HCT116 (cell line): ENCODE results near the gene POFUT2. TPM values are rescaled to one million over a fixed set of nuclear protein-coding genes. Genes with fewer than 3 reads are reported as not detected.
"Not testable (repeated sequence)": the region's sequence is repeated elsewhere in the genome, so short reads cannot be mapped to it uniquely, and the experiment has no call there.

Experiments
- ATAC-seq: fragments of 200-7000 bp; cut with Tn5 transposase; 2 replicates; pipeline ENCODE4 v1.9.1; 2020; ENCODE audit warnings: mild to moderate bottlenecking, moderate library complexity
- BruUV-seq: library from RNA; stranded (reverse); fragments of 400-500 nt; replicated peaks from 2 replicates; lab custom pipeline; 2021; lab: Mats Ljungman, UMichigan
- CTCF ChIA-PET: fragments of 300-600 bp; sonication (Branson Sonifier 250); formaldehyde crosslinking; loops from one replicate; lab custom pipeline; 2021; ENCODE audit warnings: antibody characterized with exemption; lab: Charles Lee
- POLR2A ChIA-PET: fragments of 300-600, 350-600 bp; sonication (Branson Sonifier 250); formaldehyde crosslinking; loops from one replicate; lab custom pipeline; 2021; ENCODE audit warnings: antibody characterized with exemption; lab: Charles Lee
- RAD21 ChIA-PET, 2 experiments: fragments of 300-600 bp; sonication (Branson Sonifier 250); formaldehyde crosslinking; loops; one replicate each; lab custom pipeline; 2023; ENCODE audit warnings: low total read pairs in 2 of 2; ENCODE audit not compliant: uncharacterized antibody in 2 of 2, unreplicated experiment in 2 of 2, low non-redundant PET in 1 of 2; lab: Charles Lee
- DNase-seq: peaks from one replicate; pipeline ENCODE4 v3.0.0-alpha.2; 2010; ENCODE audit warnings: low read depth, low spot score
- H2AFZ ChIP-seq: fragments of 200-600 bp; shearing (Covaris generic), sonication (generic); 2 replicates; pipeline ENCODE4 v1.6.1; 2017; ENCODE audit warnings: low read depth, mixed run types, mixed read lengths, antibody characterized with exemption, low read length; ENCODE audit not compliant: poor library complexity, severe bottlenecking
- H3K27ac ChIP-seq: 2 replicates; pipeline ENCODE4 v1.5.1; 2012; ENCODE audit warnings: low read depth, low read length
- H3K27me3 ChIP-seq: fragments of 200-600 bp; sonication (generic); 2 replicates; pipeline ENCODE4 v1.6.1; 2016; ENCODE audit warnings: mixed run types, low read length, mixed read lengths; ENCODE audit not compliant: insufficient read depth
- H3K36me3 ChIP-seq, 2 experiments: fragments of 200-500 bp in 1 of 2; fragments of 200-600 bp in 1 of 2; sonication (Bioruptor generic) in 1 of 2; sonication (generic) in 1 of 2; 2 replicates each; pipeline versions ENCODE4 v1.5.1 to v1.6.1; 2014 to 2016; ENCODE audit warnings: low read length in 2 of 2, inconsistent platforms in 1 of 2, mixed read lengths in 1 of 2, mixed run types in 1 of 2; ENCODE audit not compliant: insufficient read depth in 2 of 2, control insufficient read depth in 1 of 2
- H3K4me1 ChIP-seq, 2 experiments: fragments of 200-600 bp in 1 of 2; sonication (generic) in 1 of 2; 2 replicates each; pipeline versions ENCODE4 v1.5.1 to v1.6.1; 2012 to 2017; ENCODE audit warnings: low read length in 2 of 2, inconsistent platforms in 1 of 2, mild to moderate bottlenecking in 1 of 2, mixed read lengths in 1 of 2, mixed run types in 1 of 2, moderate library complexity in 1 of 2; ENCODE audit not compliant: insufficient read depth in 2 of 2, control insufficient read depth in 1 of 2
- H3K4me2 ChIP-seq: fragments of 200-600 bp; sonication (generic); 2 replicates; pipeline ENCODE4 v1.6.1; 2017; ENCODE audit warnings: mixed run types, low read length, mixed read lengths
- H3K4me3 ChIP-seq, 2 experiments: fragments of 200-600 bp in 1 of 2; sonication (generic) in 1 of 2; replicated peaks in 1 of 2; 2 replicates each; pipeline ENCODE4 v1.5.1; 2011 to 2016; ENCODE audit warnings: low read length in 2 of 2, control low read depth in 1 of 2, low read depth in 1 of 2, mild to moderate bottlenecking in 1 of 2, mixed read lengths in 1 of 2, mixed run types in 1 of 2
- H3K79me2 ChIP-seq: fragments of 200-600 bp; sonication (generic); 2 replicates; pipeline ENCODE4 v1.6.1; 2017; ENCODE audit warnings: mild to moderate bottlenecking, mixed run types, low read length, moderate library complexity, mixed read lengths; ENCODE audit not compliant: insufficient read depth
- H3K9ac ChIP-seq: fragments of 200-600 bp; sonication (generic); 2 replicates; pipeline ENCODE4 v1.6.1; 2016; ENCODE audit warnings: low read length, mixed read lengths
- H3K9me2 ChIP-seq: fragments of 200-600 bp; sonication (generic), shearing (Covaris generic); 2 replicates; pipeline ENCODE4 v1.6.1; 2017; ENCODE audit warnings: mixed run types, mild to moderate bottlenecking, moderate library complexity; ENCODE audit not compliant: insufficient read depth
- H3K9me3 ChIP-seq, 2 experiments: fragments of 200-500 bp in 1 of 2; fragments of 200-600 bp in 1 of 2; sonication (Bioruptor generic) in 1 of 2; sonication (generic) in 1 of 2; 2 replicates each; pipeline ENCODE4 v1.6.1; 2014 to 2017; ENCODE audit warnings: low read length in 2 of 2, mixed read lengths in 2 of 2, inconsistent platforms in 1 of 2, low read depth in 1 of 2, mild to moderate bottlenecking in 1 of 2, mixed run types in 1 of 2, moderate library complexity in 1 of 2; ENCODE audit not compliant: control insufficient read depth in 1 of 2, insufficient read depth in 1 of 2
- H4K20me1 ChIP-seq: fragments of 200-600 bp; sonication (generic), shearing (Covaris generic); 2 replicates; pipeline ENCODE4 v1.6.1; 2017; ENCODE audit warnings: mixed run types, mild to moderate bottlenecking, moderate library complexity; ENCODE audit not compliant: insufficient read depth
- CBX3 ChIP-seq: IDR thresholded peaks from 2 replicates; pipeline ENCODE4 v1.6.1; 2012; ENCODE audit warnings: low read depth
- EGR1 ChIP-seq: IDR thresholded peaks from 2 replicates; pipeline ENCODE4 v1.6.1; 2012; ENCODE audit warnings: low read depth
- ELF1 ChIP-seq: IDR thresholded peaks from 2 replicates; pipeline ENCODE4 v1.6.1; 2012; ENCODE audit warnings: low read depth, borderline replicate concordance
- EZH2 ChIP-seq: fragments of 200-600 bp; sonication (generic); IDR thresholded peaks from 2 replicates; pipeline ENCODE4 v1.6.1; 2017; ENCODE audit warnings: antibody characterized with exemption, mixed run types
- EZH2phosphoT487 ChIP-seq: fragments of 200-600 bp; IDR thresholded peaks from 2 replicates; pipeline ENCODE4 v1.6.1; 2018; ENCODE audit warnings: antibody characterized with exemption, borderline replicate concordance
- POLR2AphosphoS5 ChIP-seq: IDR thresholded peaks from 2 replicates; pipeline ENCODE4 v1.6.1; 2011; ENCODE audit warnings: mild to moderate bottlenecking, low read depth, low read length, moderate library complexity
- SIN3A ChIP-seq: IDR thresholded peaks from 2 replicates; pipeline ENCODE4 v1.6.1; 2012; ENCODE audit warnings: low read depth
- SP1 ChIP-seq: IDR thresholded peaks from 2 replicates; pipeline ENCODE4 v1.6.1; 2012; ENCODE audit warnings: low read depth
- SRF ChIP-seq: IDR thresholded peaks from 2 replicates; pipeline ENCODE4 v1.6.1; 2012; ENCODE audit warnings: low read depth
- ZNF274 ChIP-seq: fragments of 200-500 bp; sonication (Bioruptor generic); IDR thresholded peaks from 2 replicates; pipeline ENCODE4 v1.6.1; 2014; ENCODE audit warnings: mild to moderate bottlenecking, low read depth, low read length, inconsistent platforms
- intact Hi-C: fragments of 100-400 bp; cut with micrococcal nuclease; formaldehyde crosslinking; loops from 2 replicates; pipeline ENCODE4 v1.10.0; 2022
- total RNA-seq: library from RNA; stranded (reverse); gene quantifications from one replicate; pipeline ENCODE4 v1.2.1, GENCODE V29; 2021; ENCODE audit not compliant: unreplicated experiment
- TF ChIP-seq, protein P1 (sequence below): IDR thresholded peaks from 2 replicates; pipeline ENCODE4 v1.6.1; 2012; ENCODE audit warnings: low read depth
- TF ChIP-seq, protein P2 (sequence below): IDR thresholded peaks from 2 replicates; pipeline ENCODE4 v1.6.1; 2012
- TF ChIP-seq, protein P3 (sequence below): IDR thresholded peaks from 2 replicates; pipeline ENCODE4 v1.6.1; 2012

The POFUT2 gene
- total RNA-seq, 1 experiment from 2014 or later: 20.5 TPM

DNA sequence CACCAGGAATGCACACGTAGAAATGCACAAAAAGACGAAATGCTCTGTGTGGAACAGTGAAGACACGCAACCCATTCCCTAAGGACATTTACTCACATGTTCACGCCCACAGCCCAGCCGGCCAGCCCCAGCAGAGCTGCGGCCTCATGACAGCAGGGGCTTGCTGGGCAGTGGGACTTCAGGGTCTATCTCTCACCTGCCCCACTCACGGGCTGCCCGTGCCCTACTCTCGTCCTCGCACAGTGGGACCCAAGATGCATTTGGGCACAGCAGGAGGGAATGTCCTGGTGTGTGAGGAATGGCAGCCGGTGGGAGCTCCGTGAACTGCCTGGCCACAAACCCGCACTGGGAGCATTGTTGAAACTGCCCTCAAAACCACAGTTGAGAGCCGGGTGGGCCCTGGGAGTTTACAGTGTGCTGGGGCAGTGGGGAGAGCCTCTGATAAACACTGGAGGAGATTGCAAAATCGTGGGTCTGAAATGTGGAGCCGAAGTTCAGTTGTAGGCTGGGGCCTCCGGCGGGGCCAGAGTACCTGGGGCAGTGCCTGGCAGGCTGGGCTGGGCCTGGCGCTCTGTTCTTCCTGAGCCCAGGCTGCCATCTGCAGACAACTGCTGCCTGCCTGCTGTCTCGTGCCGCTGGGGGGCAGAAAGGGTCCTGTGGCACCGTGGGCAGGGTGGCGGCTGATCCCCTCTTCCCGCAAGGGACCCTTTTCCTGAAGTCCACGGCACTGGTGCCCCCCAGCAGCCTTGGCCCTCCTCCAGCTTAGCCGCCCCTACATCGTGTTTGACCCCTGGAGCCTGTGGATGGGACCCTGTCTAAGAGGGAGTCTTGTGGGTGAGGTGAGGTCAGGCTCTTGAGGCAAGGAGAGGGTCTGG lies 20.7 kb upstream of the POFUT2 start:
- TF ChIP-seq POLR2AphosphoS5: no peak
- TF ChIP-seq, protein P1, sequence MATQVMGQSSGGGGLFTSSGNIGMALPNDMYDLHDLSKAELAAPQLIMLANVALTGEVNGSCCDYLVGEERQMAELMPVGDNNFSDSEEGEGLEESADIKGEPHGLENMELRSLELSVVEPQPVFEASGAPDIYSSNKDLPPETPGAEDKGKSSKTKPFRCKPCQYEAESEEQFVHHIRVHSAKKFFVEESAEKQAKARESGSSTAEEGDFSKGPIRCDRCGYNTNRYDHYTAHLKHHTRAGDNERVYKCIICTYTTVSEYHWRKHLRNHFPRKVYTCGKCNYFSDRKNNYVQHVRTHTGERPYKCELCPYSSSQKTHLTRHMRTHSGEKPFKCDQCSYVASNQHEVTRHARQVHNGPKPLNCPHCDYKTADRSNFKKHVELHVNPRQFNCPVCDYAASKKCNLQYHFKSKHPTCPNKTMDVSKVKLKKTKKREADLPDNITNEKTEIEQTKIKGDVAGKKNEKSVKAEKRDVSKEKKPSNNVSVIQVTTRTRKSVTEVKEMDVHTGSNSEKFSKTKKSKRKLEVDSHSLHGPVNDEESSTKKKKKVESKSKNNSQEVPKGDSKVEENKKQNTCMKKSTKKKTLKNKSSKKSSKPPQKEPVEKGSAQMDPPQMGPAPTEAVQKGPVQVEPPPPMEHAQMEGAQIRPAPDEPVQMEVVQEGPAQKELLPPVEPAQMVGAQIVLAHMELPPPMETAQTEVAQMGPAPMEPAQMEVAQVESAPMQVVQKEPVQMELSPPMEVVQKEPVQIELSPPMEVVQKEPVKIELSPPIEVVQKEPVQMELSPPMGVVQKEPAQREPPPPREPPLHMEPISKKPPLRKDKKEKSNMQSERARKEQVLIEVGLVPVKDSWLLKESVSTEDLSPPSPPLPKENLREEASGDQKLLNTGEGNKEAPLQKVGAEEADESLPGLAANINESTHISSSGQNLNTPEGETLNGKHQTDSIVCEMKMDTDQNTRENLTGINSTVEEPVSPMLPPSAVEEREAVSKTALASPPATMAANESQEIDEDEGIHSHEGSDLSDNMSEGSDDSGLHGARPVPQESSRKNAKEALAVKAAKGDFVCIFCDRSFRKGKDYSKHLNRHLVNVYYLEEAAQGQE: no peak
- no peak for TF ChIP-seq EZH2phosphoT487
- no peak for TF ChIP-seq EGR1
- TF ChIP-seq SRF: no peak
- no peak for TF ChIP-seq CBX3
- TF ChIP-seq SP1: no peak
- no peak for TF ChIP-seq ZNF274
- no peak for TF ChIP-seq EZH2
- no peak for TF ChIP-seq SIN3A
- TF ChIP-seq, protein P2, sequence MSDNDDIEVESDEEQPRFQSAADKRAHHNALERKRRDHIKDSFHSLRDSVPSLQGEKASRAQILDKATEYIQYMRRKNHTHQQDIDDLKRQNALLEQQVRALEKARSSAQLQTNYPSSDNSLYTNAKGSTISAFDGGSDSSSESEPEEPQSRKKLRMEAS: no peak
- TF ChIP-seq ELF1: no peak
- TF ChIP-seq, protein P3, sequence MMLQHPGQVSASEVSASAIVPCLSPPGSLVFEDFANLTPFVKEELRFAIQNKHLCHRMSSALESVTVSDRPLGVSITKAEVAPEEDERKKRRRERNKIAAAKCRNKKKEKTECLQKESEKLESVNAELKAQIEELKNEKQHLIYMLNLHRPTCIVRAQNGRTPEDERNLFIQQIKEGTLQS: no peak
- TF ChIP-seq, all 23 proteins: peak for 0
- H3K36me3 ChIP-seq: no peaks in the 10 kb centered on the region
- H3K4me3 ChIP-seq: no peak overlapping the region
- no peak for DNase-seq
- no peaks in the 10 kb centered on the region for H3K9me2 ChIP-seq
- H3K4me1 ChIP-seq: peaks cover 0 to 27% of the 10 kb centered on the region in 2 experiments
- no peak overlapping the region for H3K9ac ChIP-seq
- no peak overlapping the region for H3K27ac ChIP-seq
- ChIA-PET CTCF (interaction anchor here (0.8 to 1.7 kb wide), 17 partner anchors 9 to 171 kb away, joined by 3 to 18 read pairs (median 6); partner anchors contain the start of gene POFUT2), POLR2A (interaction anchor here (0.9 kb wide), 1 partner anchor 14 kb away, joined by 3 read pairs; no protein-coding TSS in a partner anchor), RAD21 (interaction anchor here in 1 of 2 experiments (1.1 kb wide), 1 partner anchor 16 kb away, joined by 3 read pairs; no protein-coding TSS in a partner anchor)
- no peaks in the 10 kb centered on the region for H3K9me3 ChIP-seq
- H3K27me3 ChIP-seq: no peaks in the 10 kb centered on the region
- H3K4me2 ChIP-seq: peak overlapping the region; percentile 60
- peak; percentile 23 for ATAC-seq
- no peaks in the 10 kb centered on the region for H3K79me2 ChIP-seq
- no peak overlapping the region for H2AFZ ChIP-seq
- H4K20me1 ChIP-seq: no peaks in the 10 kb centered on the region
- no TSS peak for BruUV-seq
- intact Hi-C loops: no loop called here

DNA sequence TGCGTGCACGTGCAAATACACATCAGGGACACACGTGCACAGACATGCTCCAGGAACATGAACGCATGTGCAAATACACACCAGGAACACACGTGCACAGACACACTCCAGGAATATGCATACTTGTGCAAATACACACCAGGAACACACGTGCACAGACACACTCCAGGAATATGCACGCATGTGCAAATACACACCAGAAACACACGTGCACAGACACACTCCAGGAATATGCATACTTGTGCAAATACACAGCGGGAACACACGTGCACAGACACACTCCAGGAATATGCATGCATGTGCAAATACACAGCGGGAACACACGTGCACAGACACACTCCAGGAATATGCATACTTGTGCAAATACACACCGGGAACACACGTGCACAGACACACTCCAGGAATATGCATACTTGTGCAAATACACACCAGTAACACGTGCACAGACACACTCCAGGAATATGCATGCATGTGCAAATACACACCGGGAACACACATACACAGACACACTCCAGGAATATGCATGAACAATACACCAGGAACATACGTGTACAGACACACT lies 20.0 kb upstream of the POFUT2 start:
- H3K4me3 ChIP-seq, CTCF ChIA-PET, H3K4me2 ChIP-seq, POLR2A ChIA-PET, H3K79me2 ChIP-seq, ATAC-seq, H4K20me1 ChIP-seq, H3K27ac ChIP-seq, H3K9ac ChIP-seq, H3K9me3 ChIP-seq, H3K27me3 ChIP-seq, DNase-seq, BruUV-seq, H3K36me3 ChIP-seq, H3K9me2 ChIP-seq, H2AFZ ChIP-seq, RAD21 ChIA-PET, intact Hi-C loops: not testable (repeated sequence)
- peaks cover 0 to 27% of the 10 kb centered on the region in 2 experiments for H3K4me1 ChIP-seq
